GM23338 (cell line): ENCODE measurements around the gene ZNF587. TPM values are rescaled to one million over a fixed set of nuclear protein-coding genes. Genes with fewer than 3 reads are reported as not detected.
"Not testable (repeated sequence)": the region's sequence is repeated elsewhere in the genome, so short reads cannot be mapped to it uniquely, and the experiment has no call there.

Experiments used
- ATAC-seq: fragments of 200-7000 bp; cut with Tn5 transposase; 3 replicates; pipeline ENCODE4 v1.9.1; 2020
- DNase-seq: peaks from one replicate; pipeline ENCODE4 v3.0.0-alpha.2; 2015; ENCODE audit warnings: low spot score
- H2AFZ ChIP-seq: fragments of 200-600 bp; sonication (generic); 2 replicates; pipeline ENCODE4 v1.8.0; 2016; ENCODE audit warnings: antibody characterized with exemption, mild to moderate bottlenecking, moderate library complexity
- H3F3A ChIP-seq: fragments of 200-600 bp; sonication (generic); replicated peaks from 2 replicates; pipeline ENCODE4 v1.8.0; 2017; ENCODE audit warnings: antibody characterized with exemption, mixed run types, low read depth
- H3K27ac ChIP-seq: fragments of 200-600 bp; sonication (generic); 2 replicates; pipeline ENCODE4 v1.6.1; 2016; ENCODE audit warnings: low read depth
- H3K27me3 ChIP-seq: fragments of 200-600 bp; sonication (generic); 2 replicates; pipeline ENCODE4 v1.8.0; 2016; ENCODE audit warnings: mild to moderate bottlenecking, mixed run types, moderate library complexity; ENCODE audit not compliant: insufficient read depth
- H3K36me3 ChIP-seq: fragments of 200-600 bp; sonication (generic); 2 replicates; pipeline ENCODE4 v1.8.0; 2016; ENCODE audit warnings: mild to moderate bottlenecking; ENCODE audit not compliant: insufficient read depth
- H3K4me1 ChIP-seq: fragments of 200-600 bp; sonication (generic); 2 replicates; pipeline ENCODE4 v1.8.0; 2016; ENCODE audit warnings: mild to moderate bottlenecking, moderate library complexity; ENCODE audit not compliant: insufficient read depth
- H3K4me2 ChIP-seq: fragments of 200-600 bp; sonication (generic); 2 replicates; pipeline ENCODE4 v1.7.1; 2017; ENCODE audit warnings: mixed run types
- H3K4me3 ChIP-seq: fragments of 200-600 bp; sonication (generic); 2 replicates; pipeline ENCODE4 v1.6.1; 2016; ENCODE audit warnings: mixed run types
- H3K79me2 ChIP-seq: fragments of 200-600 bp; sonication (generic); replicated peaks from 2 replicates; pipeline ENCODE4 v1.8.0; 2017; ENCODE audit warnings: mild to moderate bottlenecking; ENCODE audit not compliant: insufficient read depth
- H3K9me2 ChIP-seq: fragments of 200-600 bp; sonication (generic); 2 replicates; pipeline ENCODE4 v1.8.0; 2017; ENCODE audit not compliant: insufficient read depth
- H4K20me1 ChIP-seq: fragments of 200-600 bp; sonication (generic); replicated peaks from 2 replicates; pipeline ENCODE4 v1.8.0; 2017; ENCODE audit warnings: mild to moderate bottlenecking; ENCODE audit not compliant: insufficient read depth
- H3K27ac Mint-ChIP-seq: 2 replicates; pipeline ENCODE4 v1.8.0; 2020; ENCODE audit warnings: inconsistent platforms, mild to moderate bottlenecking, moderate library complexity, mixed read lengths
- H3K27me3 Mint-ChIP-seq: 3 replicates; pipeline ENCODE4 v1.8.0; 2022; ENCODE audit warnings: low read depth, mild to moderate bottlenecking, moderate library complexity, mixed read lengths, inconsistent platforms; ENCODE audit not compliant: insufficient read depth, poor library complexity
- H3K36me3 Mint-ChIP-seq: 3 replicates; pipeline ENCODE4 v1.8.0; 2021; ENCODE audit warnings: low read depth, mild to moderate bottlenecking, inconsistent platforms, moderate library complexity, mixed read lengths
- H3K4me1 Mint-ChIP-seq: 3 replicates; pipeline ENCODE4 v1.8.0; 2020; ENCODE audit warnings: mild to moderate bottlenecking, inconsistent platforms, mixed read lengths
- H3K4me3 Mint-ChIP-seq: 3 replicates; pipeline ENCODE4 v1.8.0; 2021; ENCODE audit warnings: moderate library complexity, mild to moderate bottlenecking, inconsistent platforms, mixed read lengths
- H3K9me3 Mint-ChIP-seq: 3 replicates; pipeline ENCODE4 v1.8.0; 2020; ENCODE audit warnings: moderate library complexity, mild to moderate bottlenecking, inconsistent platforms, mixed read lengths
- polyA plus RNA-seq: library from polyadenylated mRNA; unstranded; fragments of >200 nt; fragmentation: Nextera tagmentation; extraction: Ambion mirVana; gene quantifications from 2 replicates; pipeline ENCODE4 v1.2.1, GENCODE V29; 2016
- total RNA-seq: library from RNA; depleted of rRNA; stranded (reverse); fragments of >200 nt; shearing (Covaris generic); gene quantifications from 2 replicates; pipeline ENCODE4 v1.2.3, GENCODE V29; 2014
- TF ChIP-seq, protein P1 (sequence below), 2 experiments: fragments of 200-600 bp in 1 of 2; sonication (generic) in 1 of 2; conservative IDR thresholded peaks; 2 replicates each; pipeline versions ENCODE4 v1.5.1 to v1.6.1; 2016 to 2017; ENCODE audit warnings: antibody characterized with exemption in 2 of 2, low read depth in 2 of 2, mild to moderate bottlenecking in 2 of 2, moderate library complexity in 1 of 2

ZNF587 gene
- total and polyA plus RNA-seq, 2 experiments from 2014 or later = 12.8 to 31.8 TPM

DNA sequence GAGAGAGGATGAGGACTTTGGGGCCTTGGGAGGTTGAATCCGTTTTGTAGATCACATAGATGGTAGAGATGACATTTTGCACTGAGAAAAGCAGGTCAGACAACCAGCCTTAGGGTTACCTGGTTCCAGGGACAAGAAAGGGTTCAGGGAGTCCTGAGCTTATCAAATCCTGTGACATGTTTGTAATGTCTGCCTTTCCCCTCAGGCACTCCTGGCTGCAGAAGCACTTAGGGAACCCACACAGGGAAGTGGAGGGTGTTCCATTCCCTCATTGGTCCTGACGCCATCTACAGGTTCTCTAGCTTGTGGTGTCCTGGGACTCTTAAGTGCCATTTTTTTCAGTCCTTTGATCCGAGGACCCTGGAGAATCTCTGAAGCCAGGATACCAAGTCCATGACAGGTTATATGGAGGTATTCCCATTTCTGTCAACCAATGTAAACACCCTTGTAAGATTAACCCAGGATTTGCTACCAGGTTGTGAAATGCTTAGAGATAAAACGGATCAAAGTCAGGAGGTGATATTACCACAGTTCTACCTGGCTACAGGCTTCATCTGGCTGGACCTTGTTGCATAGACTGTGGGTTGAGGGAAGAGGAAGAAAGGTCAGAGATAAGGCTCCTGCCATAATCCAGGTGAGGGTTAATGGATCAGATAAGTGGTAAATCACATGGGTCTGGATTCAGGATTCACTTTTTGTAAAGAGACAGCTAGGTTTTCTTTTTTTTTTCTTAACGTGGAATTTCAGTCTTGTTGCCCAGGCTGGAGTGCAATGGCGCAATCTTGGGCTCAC lies 2.3 kb downstream of the ZNF587 start:
- not testable (repeated sequence) for H2AFZ ChIP-seq, H3K27ac Mint-ChIP-seq, H3K4me1 ChIP-seq, DNase-seq, H3K27me3 ChIP-seq, H3K9me2 ChIP-seq, H3K9me3 Mint-ChIP-seq, H3K27me3 Mint-ChIP-seq, ATAC-seq
- TF ChIP-seq, protein P1, sequence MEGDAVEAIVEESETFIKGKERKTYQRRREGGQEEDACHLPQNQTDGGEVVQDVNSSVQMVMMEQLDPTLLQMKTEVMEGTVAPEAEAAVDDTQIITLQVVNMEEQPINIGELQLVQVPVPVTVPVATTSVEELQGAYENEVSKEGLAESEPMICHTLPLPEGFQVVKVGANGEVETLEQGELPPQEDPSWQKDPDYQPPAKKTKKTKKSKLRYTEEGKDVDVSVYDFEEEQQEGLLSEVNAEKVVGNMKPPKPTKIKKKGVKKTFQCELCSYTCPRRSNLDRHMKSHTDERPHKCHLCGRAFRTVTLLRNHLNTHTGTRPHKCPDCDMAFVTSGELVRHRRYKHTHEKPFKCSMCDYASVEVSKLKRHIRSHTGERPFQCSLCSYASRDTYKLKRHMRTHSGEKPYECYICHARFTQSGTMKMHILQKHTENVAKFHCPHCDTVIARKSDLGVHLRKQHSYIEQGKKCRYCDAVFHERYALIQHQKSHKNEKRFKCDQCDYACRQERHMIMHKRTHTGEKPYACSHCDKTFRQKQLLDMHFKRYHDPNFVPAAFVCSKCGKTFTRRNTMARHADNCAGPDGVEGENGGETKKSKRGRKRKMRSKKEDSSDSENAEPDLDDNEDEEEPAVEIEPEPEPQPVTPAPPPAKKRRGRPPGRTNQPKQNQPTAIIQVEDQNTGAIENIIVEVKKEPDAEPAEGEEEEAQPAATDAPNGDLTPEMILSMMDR (conservative IDR thresholded peaks at IDR 0.05; ENCODE audit: low read depth in 2 of 2) = peak in 1 of 2 experiments; percentile 14; a peak in 1 of 4 replicates
- peaks cover 40% of the 10 kb centered on the region for H3F3A ChIP-seq
- peaks cover 57% of the 10 kb centered on the region for H3K79me2 ChIP-seq
- peaks cover 49% of the 10 kb centered on the region for H4K20me1 ChIP-seq
- Mint-ChIP-seq H3K4me1 (peaks cover 16% of the 10 kb centered on the region), H3K36me3 (peaks cover 57% of the 10 kb centered on the region), H3K4me3 (peak overlapping the region; percentile 96)
- 0 out of 2 replicates have a peak overlapping the region, but pooled peaks have one; percentile 85 for H3K27ac ChIP-seq
- peak overlapping the region; percentile 73; the same call in 1 of the 2 replicates for H3K4me3 ChIP-seq
- 0 out of 2 replicates have a peak overlapping the region, but pooled peaks have one; percentile 81 for H3K4me2 ChIP-seq
- peaks cover 11% of the 10 kb centered on the region; the same call in 1 of the 2 replicates for H3K36me3 ChIP-seq

DNA sequence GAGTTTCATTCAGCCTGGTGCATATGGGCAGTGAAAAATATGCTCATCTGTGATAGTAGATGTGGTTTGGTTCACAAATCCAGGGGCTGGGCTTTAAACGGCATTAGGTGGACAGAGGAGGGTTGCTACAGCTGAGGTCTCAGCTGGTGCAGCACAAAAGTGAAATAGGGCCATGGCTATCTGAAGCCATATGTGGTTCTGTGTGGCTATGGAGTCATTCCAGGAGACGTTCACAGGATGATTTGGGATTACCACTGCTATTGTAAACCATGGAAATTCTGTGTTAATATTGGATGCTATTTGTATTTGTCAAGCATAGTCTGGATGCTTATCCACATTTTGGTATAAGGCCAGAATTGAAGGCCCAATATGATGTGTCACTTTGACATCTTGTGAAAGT lies 4.5 kb downstream of the ZNF587 start:
- H3K9me3 Mint-ChIP-seq, H3K4me1 ChIP-seq, H3K4me3 ChIP-seq, H3K4me3 Mint-ChIP-seq, H3K27ac Mint-ChIP-seq, H3K4me2 ChIP-seq, ATAC-seq, DNase-seq, H3K27ac ChIP-seq, H3K27me3 Mint-ChIP-seq, H2AFZ ChIP-seq, H3K9me2 ChIP-seq, H3K27me3 ChIP-seq: not testable (repeated sequence)
- H3K4me1 Mint-ChIP-seq = peaks cover 16% of the 10 kb centered on the region
- H3K36me3 ChIP-seq = peaks cover 18% of the 10 kb centered on the region
- H4K20me1 ChIP-seq = peaks cover 61% of the 10 kb centered on the region
- H3K36me3 Mint-ChIP-seq = peaks cover 73% of the 10 kb centered on the region
- H3K79me2 ChIP-seq = peaks cover 59% of the 10 kb centered on the region
- peaks cover 31% of the 10 kb centered on the region for H3F3A ChIP-seq

DNA sequence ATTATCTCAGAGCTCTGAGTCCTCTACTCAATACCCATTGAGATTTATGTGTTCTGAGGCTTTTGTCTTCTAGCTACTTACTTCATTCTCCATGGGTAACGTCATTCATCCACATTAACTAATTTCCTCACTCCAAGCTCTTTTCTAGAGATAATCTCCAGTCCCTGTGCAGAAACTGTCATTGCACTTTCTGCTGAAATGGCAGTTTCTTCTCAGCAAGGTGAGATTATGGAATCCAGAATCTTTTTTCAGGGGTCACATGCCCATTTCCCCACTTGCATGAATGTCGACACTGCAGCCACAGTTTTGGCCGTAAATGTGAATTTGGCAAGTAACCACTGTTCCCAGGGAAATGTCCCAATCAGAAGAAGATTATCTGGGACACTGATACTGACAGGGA lies 12.7 kb downstream of the ZNF587 start:
- not testable (repeated sequence) for H3K4me2 ChIP-seq, H3K27ac Mint-ChIP-seq, H3K9me2 ChIP-seq, H3K4me3 ChIP-seq, H3K4me1 ChIP-seq, H3K9me3 Mint-ChIP-seq, DNase-seq, H3K4me3 Mint-ChIP-seq, H3K27me3 ChIP-seq, H3K4me1 Mint-ChIP-seq, ATAC-seq, H3K27me3 Mint-ChIP-seq, H2AFZ ChIP-seq
- H3K36me3 ChIP-seq = peaks cover 62% of the 10 kb centered on the region
- H3K36me3 Mint-ChIP-seq = peaks cover 88% of the 10 kb centered on the region
- peaks cover 60% of the 10 kb centered on the region for H3F3A ChIP-seq
- H4K20me1 ChIP-seq = peaks cover 67% of the 10 kb centered on the region
- H3K27ac ChIP-seq = peak overlapping the region; percentile 84
- H3K79me2 ChIP-seq = peaks cover 67% of the 10 kb centered on the region
